ENCODE measurements around the gene KPNA2.
A peak's percentile ranks its signal among the peaks of the same experiment; 100 is the strongest.

The KPNA2 gene

GRCh38 chr17:68033636-68034451 lies 1.7 kb upstream of the KPNA2 start:
- ATAC-seq (ENCODE audit: low read depth), result peak; percentile 23; the same call in 1 of the 3 replicates
- H3K27me3 ChIP-seq (ENCODE audit: insufficient read depth, poor library complexity, severe bottlenecking), result no peaks in the 10 kb centered on the region
- peaks cover 27% of the 10 kb centered on the region for H3K36me3 ChIP-seq (ENCODE audit: low read depth)
- H3K4me3 ChIP-seq (ENCODE audit: severe bottlenecking), result no peak overlapping the region
- no peak overlapping the region for H3K27ac ChIP-seq (ENCODE audit: poor library complexity, severe bottlenecking)
- H3K4me1 ChIP-seq (ENCODE audit: insufficient read depth, poor library complexity, severe bottlenecking), result peaks cover 12% of the 10 kb centered on the region
- no peaks in the 10 kb centered on the region for H3K9me3 ChIP-seq (ENCODE audit: severe bottlenecking)
- peak; percentile 5 for DNase-seq (ENCODE audit: low spot score)
- TF ChIP-seq, protein P1, sequence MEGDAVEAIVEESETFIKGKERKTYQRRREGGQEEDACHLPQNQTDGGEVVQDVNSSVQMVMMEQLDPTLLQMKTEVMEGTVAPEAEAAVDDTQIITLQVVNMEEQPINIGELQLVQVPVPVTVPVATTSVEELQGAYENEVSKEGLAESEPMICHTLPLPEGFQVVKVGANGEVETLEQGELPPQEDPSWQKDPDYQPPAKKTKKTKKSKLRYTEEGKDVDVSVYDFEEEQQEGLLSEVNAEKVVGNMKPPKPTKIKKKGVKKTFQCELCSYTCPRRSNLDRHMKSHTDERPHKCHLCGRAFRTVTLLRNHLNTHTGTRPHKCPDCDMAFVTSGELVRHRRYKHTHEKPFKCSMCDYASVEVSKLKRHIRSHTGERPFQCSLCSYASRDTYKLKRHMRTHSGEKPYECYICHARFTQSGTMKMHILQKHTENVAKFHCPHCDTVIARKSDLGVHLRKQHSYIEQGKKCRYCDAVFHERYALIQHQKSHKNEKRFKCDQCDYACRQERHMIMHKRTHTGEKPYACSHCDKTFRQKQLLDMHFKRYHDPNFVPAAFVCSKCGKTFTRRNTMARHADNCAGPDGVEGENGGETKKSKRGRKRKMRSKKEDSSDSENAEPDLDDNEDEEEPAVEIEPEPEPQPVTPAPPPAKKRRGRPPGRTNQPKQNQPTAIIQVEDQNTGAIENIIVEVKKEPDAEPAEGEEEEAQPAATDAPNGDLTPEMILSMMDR (IDR thresholded peaks at IDR 0.05; ENCODE audit: poor library complexity, severe bottlenecking), result no peak

DNA sequence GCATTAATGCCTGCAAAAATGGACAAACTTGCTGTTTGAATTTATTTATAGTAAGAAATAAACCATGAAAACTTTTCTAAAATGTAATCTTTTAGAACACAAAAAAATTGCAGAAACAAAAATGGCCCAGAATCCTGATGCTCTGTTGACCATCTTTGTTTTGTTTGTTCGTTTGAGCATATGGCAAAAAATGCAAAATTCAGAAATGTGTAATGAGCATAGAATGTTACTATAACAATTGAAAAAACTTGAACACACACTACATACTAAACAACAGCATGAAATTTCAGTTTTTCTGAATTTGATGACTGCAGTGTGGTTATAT lies 1.1 kb upstream of the KPNA2 start:
- no peak overlapping the region for H3K4me3 ChIP-seq (ENCODE audit: severe bottlenecking)
- H3K4me1 ChIP-seq (ENCODE audit: insufficient read depth, poor library complexity, severe bottlenecking), result peaks cover 12% of the 10 kb centered on the region
- H3K27me3 ChIP-seq (ENCODE audit: insufficient read depth, poor library complexity, severe bottlenecking), result no peaks in the 10 kb centered on the region
- peaks cover 33% of the 10 kb centered on the region for H3K36me3 ChIP-seq (ENCODE audit: low read depth)
- no peak for DNase-seq (ENCODE audit: low spot score)
- TF ChIP-seq, protein P1 (IDR thresholded peaks at IDR 0.05; ENCODE audit: poor library complexity, severe bottlenecking), result no peak
- no peak overlapping the region for H3K27ac ChIP-seq (ENCODE audit: poor library complexity, severe bottlenecking)
- ATAC-seq (ENCODE audit: low read depth), result no peak
- no peaks in the 10 kb centered on the region for H3K9me3 ChIP-seq (ENCODE audit: severe bottlenecking)

- H3K27me3 ChIP-seq (ENCODE audit: insufficient read depth, poor library complexity, severe bottlenecking), result no peaks in the 10 kb centered on the region
- H3K9me3 ChIP-seq (ENCODE audit: severe bottlenecking), result no peaks in the 10 kb centered on the region
- H3K4me3 ChIP-seq (ENCODE audit: severe bottlenecking), result peak overlapping the region; percentile 21
- TF ChIP-seq, protein P1 (IDR thresholded peaks at IDR 0.05; ENCODE audit: poor library complexity, severe bottlenecking), result no peak
- DNase-seq (ENCODE audit: low spot score) (peak; percentile 96), ATAC-seq (ENCODE audit: low read depth) (peak; percentile 96)
- H3K36me3 ChIP-seq (ENCODE audit: low read depth), result peaks cover 40% of the 10 kb centered on the region
- peaks cover 12% of the 10 kb centered on the region for H3K4me1 ChIP-seq (ENCODE audit: insufficient read depth, poor library complexity, severe bottlenecking)
- H3K27ac ChIP-seq (ENCODE audit: poor library complexity, severe bottlenecking), result no peak overlapping the region
These were observed 408 bp upstream of the KPNA2 start for GRCh38 chr17:68035131-68035522.

DNA sequence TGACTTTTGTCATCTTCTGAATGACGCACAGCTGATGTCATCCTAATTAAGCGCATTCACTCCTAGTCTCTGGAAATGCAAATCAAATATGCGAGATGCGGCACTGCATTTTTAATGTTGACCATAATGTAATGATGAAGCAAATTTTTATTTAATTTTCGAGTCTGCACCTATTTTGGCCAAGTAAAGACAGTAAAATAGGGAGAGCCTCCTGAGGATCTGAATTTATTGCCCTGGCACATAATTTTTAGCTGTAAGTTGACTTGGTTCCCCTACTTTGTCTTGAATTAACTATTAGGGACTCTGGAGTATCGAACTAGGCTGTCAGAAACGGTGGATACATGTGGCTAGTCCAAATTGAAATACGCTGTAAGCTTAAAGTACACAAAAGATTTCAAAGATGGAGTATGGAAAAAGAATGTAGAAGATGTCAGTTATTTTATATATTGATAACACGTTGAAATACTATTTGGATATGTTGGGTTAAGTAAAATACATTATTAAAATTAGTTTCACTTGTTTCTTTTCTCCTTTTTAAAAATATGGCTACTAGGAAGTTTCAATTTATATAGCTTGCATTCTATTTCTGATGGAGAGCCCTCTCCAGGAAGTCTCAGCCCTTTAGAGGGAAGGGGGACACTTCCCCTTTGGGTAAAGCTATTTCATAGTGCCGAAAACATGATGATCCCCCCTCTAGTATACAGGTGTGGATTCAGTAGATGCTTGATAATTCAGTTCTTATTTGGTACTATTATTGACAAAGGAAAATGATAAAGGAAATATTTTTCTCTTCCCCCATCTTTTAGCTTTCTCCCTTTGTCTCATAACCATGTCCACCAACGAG lies 991 bp downstream of the KPNA2 start:
- peaks cover 54% of the 10 kb centered on the region for H3K36me3 ChIP-seq (ENCODE audit: low read depth)
- H3K4me1 ChIP-seq (ENCODE audit: insufficient read depth, poor library complexity, severe bottlenecking), result peaks cover 12% of the 10 kb centered on the region
- H3K27ac ChIP-seq (ENCODE audit: poor library complexity, severe bottlenecking), result peak overlapping the region; percentile 57
- ATAC-seq (ENCODE audit: low read depth) (no peak; the same call in 2 of the 3 replicates), DNase-seq (ENCODE audit: low spot score) (no peak)
- H3K4me3 ChIP-seq (ENCODE audit: severe bottlenecking), result peak overlapping the region; percentile 92
- H3K9me3 ChIP-seq (ENCODE audit: severe bottlenecking), result no peaks in the 10 kb centered on the region
- TF ChIP-seq, protein P1 (IDR thresholded peaks at IDR 0.05; ENCODE audit: poor library complexity, severe bottlenecking), result no peak
- H3K27me3 ChIP-seq (ENCODE audit: insufficient read depth, poor library complexity, severe bottlenecking), result no peaks in the 10 kb centered on the region
